Measurements from ENCODE around the gene PDZRN4.
"Not testable (repeated sequence)": the region's sequence is repeated elsewhere in the genome, so short reads cannot be mapped to it uniquely, and the experiment has no call there.

Gene PDZRN4

DNA sequence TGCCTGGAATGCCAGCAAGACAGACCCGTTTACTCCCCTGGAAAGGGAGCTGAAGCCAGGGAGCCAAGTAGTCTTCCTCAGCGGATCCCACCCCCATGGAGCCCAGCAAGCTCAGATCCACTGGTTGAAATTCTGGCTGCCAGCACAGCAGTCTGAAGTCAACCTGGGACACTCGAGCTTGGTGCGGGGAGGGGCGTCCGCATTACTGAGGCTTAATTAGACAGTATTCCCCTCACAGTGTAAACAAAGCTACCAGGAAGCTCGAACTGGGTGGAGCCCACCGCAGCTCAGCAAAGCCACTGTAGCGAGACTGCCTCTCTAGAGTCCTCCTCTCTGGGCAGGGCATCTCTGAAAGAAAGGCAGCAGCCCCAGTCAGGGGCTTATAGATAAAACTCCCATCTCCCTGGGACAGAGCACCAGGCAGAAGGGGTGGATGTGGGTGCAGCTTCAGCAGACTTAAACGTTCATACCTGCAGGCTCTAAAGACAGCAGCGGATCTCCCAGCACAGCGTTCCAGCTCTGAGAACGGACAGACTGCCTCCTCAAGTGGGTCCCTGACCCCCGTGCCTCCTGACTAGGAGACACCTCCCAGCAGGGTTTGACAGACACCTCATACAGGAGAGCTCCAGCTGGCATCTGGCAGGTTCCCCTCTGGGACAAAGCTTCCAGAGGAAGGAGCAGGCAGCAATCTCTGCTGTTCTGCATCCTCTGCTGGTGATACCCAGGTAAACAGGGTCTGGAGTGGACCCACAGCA lies 92.4 kb downstream of the PDZRN4 start:
- not testable (repeated sequence) for DNase-seq (ENCODE audit: low read depth in 1 of 2, low spot score in 1 of 2); H3K27ac ChIP-seq (replicated peaks); H3K27me3 ChIP-seq (ENCODE audit: insufficient read depth, poor library complexity, severe bottlenecking); H3K4me3 ChIP-seq (replicated peaks; ENCODE audit: insufficient read depth, low read length)

- H3K27ac ChIP-seq (replicated peaks); DNase-seq (ENCODE audit: low read depth in 1 of 2, low spot score in 1 of 2); H3K27me3 ChIP-seq (ENCODE audit: insufficient read depth, poor library complexity, severe bottlenecking); H3K4me3 ChIP-seq (replicated peaks; ENCODE audit: insufficient read depth, low read length): not testable (repeated sequence)
These were observed 97.3 kb downstream of the PDZRN4 start for GRCh38 chr12:41285470-41285869.

DNA sequence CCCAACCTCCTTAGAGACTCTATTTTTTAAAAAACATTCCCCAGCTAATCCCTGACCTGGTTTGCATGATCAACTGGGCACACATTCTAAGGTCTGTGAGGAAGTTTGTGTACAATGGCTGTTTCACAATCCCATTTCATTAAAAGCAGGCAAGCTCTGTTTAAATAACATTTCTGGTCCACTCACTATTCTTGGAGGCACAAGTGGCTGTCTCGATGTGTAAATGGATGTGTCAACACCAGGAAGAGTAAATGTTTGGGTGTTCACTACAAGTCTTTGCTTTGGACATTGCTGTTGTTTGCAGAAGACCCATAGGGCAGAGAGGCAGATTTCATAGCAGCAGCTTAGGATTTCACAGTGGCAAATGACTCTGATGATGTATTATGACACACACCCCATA lies 98.3 kb downstream of the PDZRN4 start:
- no peak overlapping the region for H3K4me3 ChIP-seq (replicated peaks; ENCODE audit: insufficient read depth, low read length)
- H3K27me3 ChIP-seq (ENCODE audit: insufficient read depth, poor library complexity, severe bottlenecking) = no peaks in the 10 kb centered on the region
- H3K27ac ChIP-seq (replicated peaks) = no peak overlapping the region
- no peak for TF ChIP-seq POLR2AphosphoS5 (IDR thresholded peaks at IDR 0.05; ENCODE audit: low read depth)
- no peak for TF ChIP-seq GABPA (IDR thresholded peaks at IDR 0.05; ENCODE audit: low read depth)
- TF ChIP-seq SPI1 (IDR thresholded peaks at IDR 0.05; ENCODE audit: borderline replicate concordance, low read depth) = no peak
- TF ChIP-seq, protein P1, sequence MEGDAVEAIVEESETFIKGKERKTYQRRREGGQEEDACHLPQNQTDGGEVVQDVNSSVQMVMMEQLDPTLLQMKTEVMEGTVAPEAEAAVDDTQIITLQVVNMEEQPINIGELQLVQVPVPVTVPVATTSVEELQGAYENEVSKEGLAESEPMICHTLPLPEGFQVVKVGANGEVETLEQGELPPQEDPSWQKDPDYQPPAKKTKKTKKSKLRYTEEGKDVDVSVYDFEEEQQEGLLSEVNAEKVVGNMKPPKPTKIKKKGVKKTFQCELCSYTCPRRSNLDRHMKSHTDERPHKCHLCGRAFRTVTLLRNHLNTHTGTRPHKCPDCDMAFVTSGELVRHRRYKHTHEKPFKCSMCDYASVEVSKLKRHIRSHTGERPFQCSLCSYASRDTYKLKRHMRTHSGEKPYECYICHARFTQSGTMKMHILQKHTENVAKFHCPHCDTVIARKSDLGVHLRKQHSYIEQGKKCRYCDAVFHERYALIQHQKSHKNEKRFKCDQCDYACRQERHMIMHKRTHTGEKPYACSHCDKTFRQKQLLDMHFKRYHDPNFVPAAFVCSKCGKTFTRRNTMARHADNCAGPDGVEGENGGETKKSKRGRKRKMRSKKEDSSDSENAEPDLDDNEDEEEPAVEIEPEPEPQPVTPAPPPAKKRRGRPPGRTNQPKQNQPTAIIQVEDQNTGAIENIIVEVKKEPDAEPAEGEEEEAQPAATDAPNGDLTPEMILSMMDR (IDR thresholded peaks at IDR 0.05; ENCODE audit: insufficient read depth, low read length) = no peak
- TF ChIP-seq, protein P2, sequence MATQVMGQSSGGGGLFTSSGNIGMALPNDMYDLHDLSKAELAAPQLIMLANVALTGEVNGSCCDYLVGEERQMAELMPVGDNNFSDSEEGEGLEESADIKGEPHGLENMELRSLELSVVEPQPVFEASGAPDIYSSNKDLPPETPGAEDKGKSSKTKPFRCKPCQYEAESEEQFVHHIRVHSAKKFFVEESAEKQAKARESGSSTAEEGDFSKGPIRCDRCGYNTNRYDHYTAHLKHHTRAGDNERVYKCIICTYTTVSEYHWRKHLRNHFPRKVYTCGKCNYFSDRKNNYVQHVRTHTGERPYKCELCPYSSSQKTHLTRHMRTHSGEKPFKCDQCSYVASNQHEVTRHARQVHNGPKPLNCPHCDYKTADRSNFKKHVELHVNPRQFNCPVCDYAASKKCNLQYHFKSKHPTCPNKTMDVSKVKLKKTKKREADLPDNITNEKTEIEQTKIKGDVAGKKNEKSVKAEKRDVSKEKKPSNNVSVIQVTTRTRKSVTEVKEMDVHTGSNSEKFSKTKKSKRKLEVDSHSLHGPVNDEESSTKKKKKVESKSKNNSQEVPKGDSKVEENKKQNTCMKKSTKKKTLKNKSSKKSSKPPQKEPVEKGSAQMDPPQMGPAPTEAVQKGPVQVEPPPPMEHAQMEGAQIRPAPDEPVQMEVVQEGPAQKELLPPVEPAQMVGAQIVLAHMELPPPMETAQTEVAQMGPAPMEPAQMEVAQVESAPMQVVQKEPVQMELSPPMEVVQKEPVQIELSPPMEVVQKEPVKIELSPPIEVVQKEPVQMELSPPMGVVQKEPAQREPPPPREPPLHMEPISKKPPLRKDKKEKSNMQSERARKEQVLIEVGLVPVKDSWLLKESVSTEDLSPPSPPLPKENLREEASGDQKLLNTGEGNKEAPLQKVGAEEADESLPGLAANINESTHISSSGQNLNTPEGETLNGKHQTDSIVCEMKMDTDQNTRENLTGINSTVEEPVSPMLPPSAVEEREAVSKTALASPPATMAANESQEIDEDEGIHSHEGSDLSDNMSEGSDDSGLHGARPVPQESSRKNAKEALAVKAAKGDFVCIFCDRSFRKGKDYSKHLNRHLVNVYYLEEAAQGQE (IDR thresholded peaks at IDR 0.05; ENCODE audit: insufficient replicate concordance, low read depth) = no peak
- peak in 1 of 2 experiments; percentile 33 for DNase-seq (ENCODE audit: low read depth in 1 of 2, low spot score in 1 of 2)

- peak; percentile 24; the same call in 1 of the 2 replicates for TF ChIP-seq SPI1 (IDR thresholded peaks at IDR 0.05; ENCODE audit: borderline replicate concordance, low read depth)
- TF ChIP-seq POLR2AphosphoS5 (IDR thresholded peaks at IDR 0.05; ENCODE audit: low read depth) = no peak
- Histone ChIP-seq H3K4me3 (replicated peaks; ENCODE audit: insufficient read depth, low read length) (no peak overlapping the region), H3K27me3 (ENCODE audit: insufficient read depth, poor library complexity, severe bottlenecking) (no peaks in the 10 kb centered on the region), H3K27ac (replicated peaks) (no peak overlapping the region)
- DNase-seq (ENCODE audit: low read depth in 1 of 2, low spot score in 1 of 2) = no peak
These were observed 99.5 kb downstream of the PDZRN4 start for GRCh38 chr12:41287500-41288141.

GRCh38 chr12:41288142-41288811 lies 100.2 kb downstream of the PDZRN4 start:
- Histone ChIP-seq H3K4me3 (replicated peaks; ENCODE audit: insufficient read depth, low read length) (no peak overlapping the region), H3K27ac (replicated peaks) (no peak overlapping the region), H3K27me3 (ENCODE audit: insufficient read depth, poor library complexity, severe bottlenecking) (no peaks in the 10 kb centered on the region)
- no peak for DNase-seq (ENCODE audit: low read depth in 1 of 2, low spot score in 1 of 2)
- TF ChIP-seq, protein P1 (IDR thresholded peaks at IDR 0.05; ENCODE audit: insufficient read depth, low read length) = no peak
- TF ChIP-seq SPI1 (IDR thresholded peaks at IDR 0.05; ENCODE audit: borderline replicate concordance, low read depth) = no peak
- TF ChIP-seq, protein P2 (IDR thresholded peaks at IDR 0.05; ENCODE audit: insufficient replicate concordance, low read depth) = no peak
- no peak for TF ChIP-seq GABPA (IDR thresholded peaks at IDR 0.05; ENCODE audit: low read depth)
- TF ChIP-seq POLR2AphosphoS5 (IDR thresholded peaks at IDR 0.05; ENCODE audit: low read depth) = no peak
